SK-N-DZ (cell line): ENCODE results near the gene ANO2.

Source experiments
- DNase-seq: peaks from one replicate; pipeline ENCODE4 v3.0.0-alpha.2; 2015; ENCODE audit warnings: low spot score

The ANO2 gene

DNA sequence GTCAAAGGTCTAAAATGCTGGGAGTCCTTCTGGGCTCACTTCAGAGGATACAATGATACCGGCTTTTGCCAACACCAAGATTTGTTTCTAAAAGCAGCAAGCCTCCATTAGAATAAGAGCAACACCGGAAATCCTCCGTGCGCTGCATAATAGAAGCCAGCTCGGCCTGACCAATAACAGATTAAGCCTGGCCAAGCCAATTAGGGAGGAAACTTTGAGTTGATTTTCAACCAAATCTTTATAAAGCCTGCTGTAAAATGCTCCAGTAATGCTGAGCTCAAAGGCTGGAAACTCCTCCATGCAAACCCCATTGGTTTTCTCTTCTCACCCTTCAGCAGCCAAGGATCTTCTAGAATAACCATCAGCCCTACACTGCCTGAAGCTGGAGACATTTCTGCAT, 363.0 kb downstream of the ANO2 start:
- DNase-seq: no peak

DNA sequence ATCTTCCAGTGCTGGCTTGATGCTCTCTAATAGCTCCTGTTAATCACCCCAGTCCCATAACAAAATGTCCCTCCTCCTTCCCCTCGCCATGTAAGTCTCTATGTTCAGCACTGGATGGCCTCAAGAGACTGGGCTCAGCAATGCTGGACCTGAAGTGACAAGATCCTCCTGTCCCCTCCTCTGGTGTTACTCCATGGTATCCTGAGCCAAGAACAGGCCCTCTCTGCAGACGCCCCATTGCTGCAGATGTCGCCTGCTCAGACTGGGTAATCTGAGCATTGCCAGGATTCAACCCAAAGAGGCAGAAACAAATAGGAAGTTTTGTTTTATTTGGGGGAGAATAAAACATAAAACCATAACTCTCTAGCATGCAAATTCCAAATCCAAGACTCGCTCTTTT, 363.4 kb downstream of the ANO2 start:
- DNase-seq: no peak

DNA sequence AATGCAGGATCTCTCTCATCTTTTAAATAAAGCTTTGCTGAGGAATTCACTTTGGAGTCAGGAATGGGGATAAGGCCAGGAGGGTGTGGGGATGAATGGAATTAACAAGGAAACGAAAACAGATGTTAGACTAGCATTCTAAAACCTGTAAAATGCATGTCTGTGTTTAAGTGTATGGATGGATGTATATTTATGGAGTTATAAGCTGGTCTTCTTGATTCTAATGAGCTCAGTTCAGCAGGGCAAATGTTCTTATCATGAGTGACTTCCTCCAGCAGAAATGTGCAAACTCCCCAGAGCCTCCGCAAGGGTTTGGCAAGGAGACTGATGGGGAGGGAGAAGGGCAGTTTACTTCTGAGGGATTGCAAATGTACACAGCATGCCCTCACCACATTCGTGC, 364.0 kb downstream of the ANO2 start:
- DNase-seq: no peak

GRCh38 chr12:5578775-5579174, 366.3 kb downstream of the ANO2 start:
- DNase-seq: no peak

GRCh38 chr12:5577741-5578140, 367.3 kb downstream of the ANO2 start:
- no peak for DNase-seq

- DNase-seq: no peak
These were observed 367.8 kb downstream of the ANO2 start for GRCh38 chr12:5577211-5577612.

DNA sequence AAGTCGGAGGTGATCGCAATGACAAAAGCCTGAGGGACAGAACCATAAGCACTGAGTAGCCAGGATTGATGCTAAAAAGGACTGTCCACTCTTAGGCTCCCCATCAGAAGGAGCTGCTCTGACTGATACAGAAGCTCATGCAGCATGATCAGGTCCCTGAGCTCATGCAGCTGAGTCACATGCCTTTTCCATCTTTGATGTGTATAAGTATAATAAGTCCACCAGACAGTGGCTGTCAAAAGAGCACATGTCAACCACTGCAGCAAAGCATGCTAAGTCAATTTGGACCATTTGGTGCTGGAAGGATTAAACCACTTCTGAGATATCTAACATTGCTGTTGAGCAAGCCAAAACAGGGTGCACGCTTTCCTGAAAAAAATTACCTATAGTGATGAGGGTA, 369.1 kb downstream of the ANO2 start:
- no peak for DNase-seq

GRCh38 chr12:5575232-5575631, 369.8 kb downstream of the ANO2 start:
- no peak for DNase-seq

- DNase-seq: no peak
These were observed 371.7 kb downstream of the ANO2 start for GRCh38 chr12:5573390-5573789.

- no peak for DNase-seq
These were observed 373.9 kb downstream of the ANO2 start for GRCh38 chr12:5571115-5571514.

DNA sequence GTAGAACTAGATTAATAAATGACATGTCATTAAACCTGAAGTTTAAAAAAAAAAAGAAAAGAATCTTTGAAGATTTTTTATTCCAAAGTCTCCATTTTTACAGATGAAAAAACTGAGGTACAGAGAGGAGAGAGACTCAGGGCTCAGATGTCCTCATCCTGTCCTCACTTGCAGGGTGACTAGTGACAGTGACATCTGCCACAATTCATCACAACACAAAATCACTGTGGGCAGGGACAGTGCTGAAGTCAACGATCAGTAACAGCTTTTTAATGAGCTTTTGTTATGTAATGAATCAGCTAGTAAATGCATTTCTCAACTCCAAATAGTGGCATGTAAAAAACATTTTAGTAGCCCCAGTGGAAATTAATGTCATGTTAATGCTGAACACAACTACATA, 374.6 kb downstream of the ANO2 start:
- no peak for DNase-seq

DNA sequence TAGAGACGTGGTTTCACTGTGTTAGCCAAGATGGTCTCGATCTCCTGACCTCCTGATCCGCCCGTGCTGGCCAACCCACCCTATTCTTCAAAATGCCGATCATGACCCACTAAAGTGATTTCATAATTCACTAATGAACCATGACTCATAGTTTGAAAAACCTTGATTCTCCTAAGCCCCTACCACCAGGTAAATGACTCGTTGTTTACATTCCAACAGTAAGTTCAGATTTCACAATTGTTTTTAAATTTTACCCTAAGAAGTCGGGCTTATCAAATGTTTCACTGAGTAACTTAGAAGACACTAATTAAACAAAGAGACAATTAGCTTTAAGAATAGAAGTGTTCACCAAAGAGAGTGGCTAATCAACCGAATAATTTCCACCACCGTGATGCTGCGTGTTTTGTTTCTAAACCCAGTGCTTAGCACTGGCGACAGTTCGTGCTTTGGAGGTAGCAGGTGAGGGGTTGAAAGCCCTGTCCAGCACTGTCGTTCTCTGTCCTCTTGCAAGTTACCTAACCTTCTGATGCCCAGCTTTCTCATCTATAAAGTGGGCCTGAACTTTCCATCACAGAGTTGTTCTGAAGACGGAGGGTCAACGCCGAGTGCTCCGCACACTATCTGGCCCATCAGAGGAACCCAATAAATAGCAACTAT, 376.6 kb downstream of the ANO2 start:
- DNase-seq: no peak

DNA sequence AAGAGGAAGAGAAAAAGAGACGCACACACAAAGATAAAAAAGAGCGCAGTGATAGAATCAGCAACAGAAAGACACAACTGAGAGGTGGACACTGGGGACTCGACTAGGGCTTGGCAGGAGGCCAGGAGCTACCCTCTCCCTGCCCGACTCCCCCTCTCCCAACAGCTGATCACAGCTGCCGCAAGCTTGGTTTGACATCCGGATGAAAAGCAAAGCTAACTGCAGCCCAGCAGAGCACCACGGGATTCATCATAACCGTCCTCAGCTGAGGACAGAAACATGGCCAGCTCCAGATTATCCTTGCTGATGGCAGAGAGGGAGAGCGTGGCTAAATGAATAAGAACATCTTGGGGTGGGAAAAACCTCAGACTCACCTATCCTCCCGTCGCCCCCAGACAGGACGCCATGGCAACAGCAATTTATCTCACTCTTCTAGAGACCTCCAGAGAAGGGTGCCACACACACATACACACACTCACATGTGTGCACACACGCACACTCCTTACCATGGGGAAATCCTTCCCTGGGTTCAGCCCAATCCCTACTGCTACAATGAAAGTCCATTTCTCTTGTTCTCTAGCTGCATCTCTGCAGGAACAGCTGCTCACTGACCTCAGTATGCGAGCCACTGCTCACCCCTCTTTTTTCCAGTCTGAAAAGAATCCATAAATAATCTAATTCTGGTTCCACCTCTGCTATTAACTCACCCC, 377.9 kb downstream of the ANO2 start:
- no peak for DNase-seq

DNA sequence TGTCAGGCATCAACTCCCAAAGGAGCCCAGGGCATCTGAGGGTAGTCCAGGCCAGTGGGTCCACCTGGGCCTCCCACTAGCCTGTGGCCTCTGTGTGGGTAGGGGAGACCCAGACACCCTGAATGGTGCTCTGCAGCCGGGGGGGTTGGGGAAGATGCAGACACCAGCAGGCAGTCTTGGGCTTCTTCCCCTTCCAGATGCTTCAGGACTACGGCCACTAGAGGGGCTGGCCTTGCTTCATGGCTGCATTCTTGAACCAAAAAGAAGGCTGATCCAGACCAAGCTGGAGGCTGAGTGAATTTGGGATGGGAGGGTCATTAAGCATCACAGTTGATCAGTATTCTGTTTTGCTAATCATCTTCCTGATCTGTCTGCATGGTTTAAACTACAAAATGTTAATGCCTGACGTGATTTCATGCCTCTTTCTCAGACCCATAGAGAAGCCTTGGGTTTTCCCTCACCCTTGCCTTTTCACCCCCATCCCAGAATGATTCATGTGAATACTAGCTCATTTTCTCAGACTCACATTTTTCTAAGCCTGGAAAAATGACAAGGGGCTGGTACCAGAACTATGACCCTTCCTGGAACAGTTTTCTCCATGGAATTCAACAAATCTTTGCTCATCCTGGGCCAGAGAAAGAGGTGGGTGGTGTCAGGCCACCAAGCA, 379.0 kb downstream of the ANO2 start:
- no peak for DNase-seq

DNA sequence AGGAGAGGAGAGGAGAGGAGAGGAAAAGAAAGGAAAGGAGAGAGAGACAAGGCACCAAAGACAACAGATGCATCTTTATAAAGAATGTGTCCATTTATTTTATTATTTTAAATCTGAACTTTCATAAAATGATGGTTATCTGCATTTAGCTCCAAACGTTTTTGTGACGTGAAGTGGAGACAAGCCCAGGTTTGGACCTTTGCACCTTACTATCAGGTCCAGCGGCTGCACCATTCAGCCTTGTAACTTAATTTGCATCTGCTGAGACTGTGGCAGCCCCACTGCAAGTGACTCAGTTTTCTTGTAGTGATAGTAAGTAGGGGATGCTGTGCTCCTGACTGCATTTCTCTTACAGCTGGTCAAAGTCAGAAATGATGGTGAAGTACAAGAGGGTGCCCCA, 382.5 kb downstream of the ANO2 start:
- no peak for DNase-seq

DNA sequence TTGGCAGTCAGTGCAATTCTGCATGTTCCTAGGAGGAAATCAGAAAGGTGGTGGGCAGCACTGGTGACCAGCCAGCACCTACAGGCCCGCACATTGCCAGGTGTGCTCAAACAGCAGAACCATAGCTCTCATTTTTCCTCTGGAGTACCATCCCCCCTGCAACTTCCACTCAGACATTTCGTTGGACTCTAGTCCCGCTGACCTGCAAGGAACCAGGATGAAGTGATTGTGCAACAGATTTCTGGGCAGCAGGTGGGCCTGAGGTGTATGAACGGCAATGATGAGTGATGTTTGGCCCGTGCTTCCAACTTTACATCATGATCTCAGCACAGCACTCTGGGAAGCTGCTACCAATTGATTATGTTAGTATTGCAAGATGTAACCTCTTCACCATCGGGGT, 383.2 kb downstream of the ANO2 start:
- DNase-seq: no peak

DNA sequence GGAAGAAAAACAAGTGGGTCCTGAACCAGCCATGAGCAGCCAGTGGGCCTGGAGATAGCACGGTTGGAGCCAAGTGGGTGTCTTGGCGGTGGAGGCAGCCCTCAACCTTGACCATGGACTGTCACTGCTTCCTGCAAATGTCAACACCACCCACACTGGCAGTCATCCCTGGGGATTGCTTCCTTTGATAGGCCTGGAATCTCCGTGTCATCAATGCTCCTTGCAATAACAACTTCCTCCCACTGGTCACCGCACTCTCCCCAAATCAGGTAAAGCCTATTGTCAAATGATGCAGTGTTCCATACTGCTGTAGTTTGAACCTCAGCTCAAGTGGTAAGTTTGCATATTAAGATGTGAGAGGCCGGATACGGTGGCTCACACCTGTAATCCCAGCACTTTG, 384.0 kb downstream of the ANO2 start:
- no peak for DNase-seq

- DNase-seq: no peak
These were observed 384.8 kb downstream of the ANO2 start for GRCh38 chr12:5560265-5560664.

DNA sequence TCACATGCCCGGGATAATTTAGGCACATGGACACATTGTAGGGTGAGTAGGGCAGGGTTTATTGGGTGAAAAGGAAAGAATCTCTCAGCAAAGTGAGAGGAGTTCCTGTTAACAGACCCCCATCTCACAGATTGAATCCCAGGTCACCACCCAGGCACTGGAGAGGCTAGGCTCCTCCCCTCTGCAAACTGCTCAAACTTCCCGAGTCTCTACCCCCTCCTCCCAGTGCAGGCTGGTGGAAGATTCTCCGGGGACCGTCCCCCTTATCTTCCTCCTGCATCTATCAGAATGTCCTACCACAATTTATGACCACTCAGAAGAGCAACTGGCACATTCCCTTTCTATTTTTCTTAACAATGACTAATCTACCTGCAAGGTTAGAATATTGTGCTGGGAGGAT, 387.2 kb downstream of the ANO2 start:
- DNase-seq: no peak

- DNase-seq: no peak
These were observed 387.9 kb downstream of the ANO2 start for GRCh38 chr12:5556946-5557673.

DNA sequence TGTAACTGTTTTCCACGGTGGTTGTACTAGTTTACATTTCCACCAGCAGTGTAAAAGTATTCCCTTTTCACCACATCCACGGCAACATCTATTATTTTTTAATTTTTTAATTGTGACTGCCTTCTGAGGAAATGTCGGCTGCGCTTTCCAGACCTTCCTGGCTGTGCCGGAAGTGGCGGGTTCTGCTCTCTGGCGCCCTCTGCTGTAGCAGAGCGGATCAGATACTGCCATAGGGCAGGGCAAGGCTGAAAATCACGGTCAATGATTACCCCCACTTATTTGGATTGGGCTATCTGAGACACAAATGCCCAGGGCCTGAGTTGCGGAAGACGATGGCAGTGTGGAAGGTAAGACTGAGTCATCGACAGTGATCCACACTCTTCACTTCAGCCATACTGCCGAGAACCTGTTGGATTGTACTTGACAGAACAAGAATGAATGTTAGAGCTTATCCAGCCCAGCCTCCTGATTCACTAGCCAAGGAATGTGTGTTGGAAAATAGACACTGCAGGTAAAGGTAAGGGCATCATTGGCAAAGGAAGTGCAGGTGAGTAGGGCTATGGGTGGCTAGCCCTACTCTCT, 388.9 kb downstream of the ANO2 start:
- no peak for DNase-seq

DNA sequence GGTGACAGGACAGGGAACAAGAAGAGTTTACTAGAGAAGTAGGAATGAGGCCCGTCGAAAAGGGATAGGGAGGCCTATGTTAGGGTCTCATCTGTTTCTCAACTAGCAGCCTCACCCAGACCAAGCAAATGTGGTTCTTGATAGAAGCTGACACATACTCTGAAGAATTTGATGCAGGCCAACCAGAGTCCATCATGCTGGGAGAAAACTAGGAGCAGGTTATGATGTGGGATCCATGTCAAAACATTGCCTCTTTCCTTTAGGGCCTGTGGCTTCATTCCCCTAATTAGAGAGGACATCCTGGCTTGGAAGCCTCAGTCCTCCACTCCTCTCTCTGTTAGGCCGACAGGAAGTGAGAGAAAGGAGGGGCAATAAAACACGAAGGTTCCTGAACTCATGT, 390.3 kb downstream of the ANO2 start:
- no peak for DNase-seq
